SH-SY5Y (cell line): ENCODE results near the gene DCTN1.

Source experiments
- GATA2 ChIP-seq: IDR thresholded peaks from 2 replicates; pipeline ENCODE4 v1.6.1; 2011; ENCODE audit warnings: mild to moderate bottlenecking, low read depth, low read length
- GATA3 ChIP-seq: IDR thresholded peaks from 2 replicates; pipeline ENCODE4 v1.6.1; 2011; ENCODE audit warnings: low read depth, mild to moderate bottlenecking, low read length, moderate library complexity

GRCh38 chr2:74368499-74368898 lies 11.6 kb downstream of the DCTN1 start:
- TF ChIP-seq GATA2 (no peak), GATA3 (no peak)
